COLO668 (cell line): ENCODE data around the gene DBN1.

Experiments
- DNase-seq: peaks from one replicate; lab custom pipeline; 2025; ENCODE audit not compliant: unreplicated experiment; lab: John Stamatoyannopoulos, UW

Gene DBN1

GRCh38 chr5:177473443-177474001 is at the start of gene DBN1:
DBN1 (minus strand) TSS chr5:177473634; CDS start chr5:177473521, 113 bp downstream.
- peak; percentile 22 for DNase-seq

GRCh38 chr5:177520916-177521513 is 47.6 kb upstream of the DBN1 start:
- no peak for DNase-seq

GRCh38 chr5:177520271-177520670 is 46.8 kb upstream of the DBN1 start:
- DNase-seq: no peak

GRCh38 chr5:177519463-177520235 is 46.2 kb upstream of the DBN1 start:
- DNase-seq: no peak

- DNase-seq: peak; percentile 93
Measured at GRCh38 chr5:177516601-177517568, 43.5 kb upstream of the DBN1 start, which contains the start of gene DDX41. DDX41 (minus strand) TSS chr5:177516961; CDS start chr5:177516945, 16 bp downstream.

- no peak for DNase-seq
Measured at GRCh38 chr5:177515580-177515979, 42.1 kb upstream of the DBN1 start.

- DNase-seq: no peak
Measured at GRCh38 chr5:177514541-177514940, 41.1 kb upstream of the DBN1 start.

- no peak for DNase-seq
Measured at GRCh38 chr5:177513500-177513899, 40.1 kb upstream of the DBN1 start.

- no peak for DNase-seq
Measured at GRCh38 chr5:177512736-177513380, 39.4 kb upstream of the DBN1 start.

- no peak for DNase-seq
Measured at GRCh38 chr5:177511796-177512675, 38.6 kb upstream of the DBN1 start.

- no peak for DNase-seq
Measured at GRCh38 chr5:177511181-177511580, 37.7 kb upstream of the DBN1 start.

- DNase-seq: no peak
Measured at GRCh38 chr5:177510567-177511053, 37.2 kb upstream of the DBN1 start.

- DNase-seq: no peak
Measured at GRCh38 chr5:177509991-177510566, 36.6 kb upstream of the DBN1 start.

- DNase-seq: no peak
Measured at GRCh38 chr5:177509381-177509951, 36.0 kb upstream of the DBN1 start, which contains the start of gene DOK3. DOK3 (minus strand) TSS chr5:177509826; CDS start chr5:177509540, 286 bp downstream.

- no peak for DNase-seq
Measured at GRCh38 chr5:177508837-177509236, 35.4 kb upstream of the DBN1 start.

- DNase-seq: no peak
Measured at GRCh38 chr5:177508221-177508611, 34.8 kb upstream of the DBN1 start.

- no peak for DNase-seq
Measured at GRCh38 chr5:177507596-177508220, 34.3 kb upstream of the DBN1 start.

- DNase-seq: peak; percentile 3
Measured at GRCh38 chr5:177507165-177507564, 33.7 kb upstream of the DBN1 start.
